Skin epidermis (tissue), 12 donors: Measurements from ENCODE around the gene KRT78.
A peak's percentile ranks its signal among the peaks of the same experiment; 100 is the strongest.

Experiments
- H3K27ac ChIP-seq, 21 experiments: fragments of 200-600 bp; sonication (generic) in 11 of 21; one replicate each; pipeline ENCODE4 v1.5.0; 2020; ENCODE audit warnings: mild to moderate bottlenecking in 3 of 21, inconsistent platforms in 2 of 21, moderate library complexity in 2 of 21
- H3K4me3 ChIP-seq, 7 experiments: fragments of 200-600 bp; sonication (generic) in 2 of 7; one replicate each; pipeline ENCODE4 v1.5.0; 2020; ENCODE audit warnings: inconsistent platforms in 2 of 7, mild to moderate bottlenecking in 2 of 7, moderate library complexity in 1 of 7

KRT78 gene

GRCh38 chr12:52790427-52791270 lies 58.1 kb downstream of the KRT78 start:
- Histone ChIP-seq H3K27ac (no peak overlapping the region), H3K4me3 (peak overlapping the region in 2 of 7 experiments; percentile 6 to 23)

DNA sequence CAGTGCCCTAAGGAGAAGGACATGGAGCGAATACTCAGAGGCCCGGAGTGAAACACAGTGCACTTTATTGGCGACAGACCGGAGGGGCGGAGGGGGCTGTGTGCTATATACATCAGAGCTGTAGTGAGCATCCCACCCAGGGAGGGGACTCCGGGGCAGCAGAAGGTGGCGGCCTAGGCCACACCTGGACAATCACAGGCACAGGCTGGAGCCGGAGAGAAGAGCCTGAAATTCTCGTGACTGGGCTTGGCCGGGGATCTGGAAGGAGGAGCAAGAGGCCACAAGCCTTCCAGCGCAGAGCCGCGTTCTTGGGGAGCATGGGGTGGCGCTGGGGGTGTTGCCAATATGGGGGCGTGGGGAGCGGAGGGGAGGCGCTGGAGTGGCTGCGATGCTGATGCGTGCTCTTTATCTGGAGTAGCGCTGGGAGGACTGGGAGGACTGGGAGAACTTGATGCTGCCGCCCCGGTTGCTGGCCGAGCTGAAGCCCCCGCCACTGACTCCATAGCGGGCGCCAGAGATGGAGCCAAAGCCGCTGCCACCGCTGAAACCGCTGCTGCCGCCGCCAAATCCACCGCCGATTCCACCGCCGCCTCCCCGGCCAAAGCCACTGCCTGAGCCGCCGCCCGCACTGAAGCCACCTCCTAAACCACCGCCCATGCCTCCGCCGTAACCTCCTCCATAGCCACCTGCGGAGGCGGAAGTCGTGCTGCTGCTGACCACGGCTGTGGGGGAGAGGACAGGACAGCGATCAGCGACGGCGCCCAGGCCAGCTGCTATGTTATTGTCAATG lies 59.0 kb downstream of the KRT78 start:
- Histone ChIP-seq H3K4me3 (peak overlapping the region in 2 of 7 experiments; percentile 6 to 23), H3K27ac (peak overlapping the region in 1 of 21 experiments; percentile 13)

DNA sequence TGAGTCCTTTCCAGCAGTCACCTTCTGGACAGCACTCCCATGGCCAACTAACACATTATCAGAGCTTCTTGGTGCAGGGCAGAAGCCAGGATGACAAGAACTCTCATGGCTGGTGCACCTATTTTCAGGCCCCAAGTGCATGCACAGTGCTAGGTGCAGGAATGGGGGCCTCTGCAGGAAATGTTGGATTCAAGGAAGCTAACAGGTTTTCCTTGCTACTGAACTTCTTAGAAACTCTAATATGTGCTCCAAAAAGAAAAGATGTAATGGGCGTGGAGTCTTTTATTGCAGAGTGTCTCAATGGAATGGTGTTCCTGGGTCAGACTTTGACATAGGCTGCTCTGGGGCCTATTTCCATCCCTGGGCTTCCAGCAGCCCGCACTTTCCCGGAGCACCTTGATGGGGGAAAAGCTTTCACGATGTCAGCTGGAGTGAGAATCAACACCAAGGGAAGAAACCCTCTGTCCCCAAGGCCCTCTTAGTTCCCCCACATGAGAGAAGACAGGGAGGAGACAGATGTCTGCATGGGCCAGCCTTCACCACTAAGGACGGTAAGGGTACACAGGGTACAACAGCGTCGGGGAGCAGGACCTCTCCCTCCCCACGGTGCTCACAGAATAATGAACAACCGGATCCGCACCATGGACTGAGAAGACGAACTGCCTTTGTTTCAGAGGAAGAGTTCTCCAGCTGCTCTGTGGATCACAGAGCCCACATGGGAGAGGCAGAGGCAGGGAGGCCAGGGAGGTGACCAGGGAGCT lies 59.7 kb downstream of the KRT78 start:
- Histone ChIP-seq H3K4me3 (no peak overlapping the region), H3K27ac (no peak overlapping the region)

- Histone ChIP-seq H3K27ac (no peak overlapping the region), H3K4me3 (no peak overlapping the region)
Measured at GRCh38 chr12:52788192-52788875, 60.5 kb downstream of the KRT78 start.
